Measurements from ENCODE around the gene CACNA1S. TPM values are rescaled to one million over a fixed set of nuclear protein-coding genes. Genes with fewer than 3 reads are reported as not detected.

The CACNA1S gene
- total and polyA plus RNA-seq, 2 donors (not counting 1 experiment from before 2014, with no cell fraction given): not detected

DNA sequence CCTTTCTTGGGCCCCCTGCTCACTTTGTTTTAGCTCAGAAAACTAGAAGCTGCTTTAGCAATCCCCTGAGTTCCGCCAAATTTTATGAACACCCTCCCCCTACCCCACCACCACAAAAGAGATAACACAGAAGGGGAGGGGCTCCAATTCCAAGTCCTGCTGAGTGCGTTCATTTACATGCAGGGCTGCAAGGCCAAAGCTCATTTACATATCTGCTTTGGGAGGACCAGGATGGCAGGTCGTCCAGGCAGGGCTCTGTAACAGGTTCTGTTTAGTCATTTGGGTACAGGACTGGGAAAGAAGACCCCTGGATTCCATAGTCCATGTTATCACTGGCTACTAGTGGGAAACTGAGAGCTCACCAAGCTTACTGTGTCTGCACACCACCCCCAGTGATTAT lies 52.8 kb downstream of the CACNA1S start:
- no peaks in the 10 kb centered on the region for H3K9me3 Mint-ChIP-seq (ENCODE audit: insufficient read depth)
- peaks cover 0 to 2% (median 0%) of the 10 kb centered on the region in 4 experiments for H3K27me3 ChIP-seq (replicated peaks in 1 of 4; ENCODE audit: control extremely low read depth in 1 of 4, control insufficient read depth in 3 of 4, insufficient read depth in 4 of 4, low read length in 3 of 4)

DNA sequence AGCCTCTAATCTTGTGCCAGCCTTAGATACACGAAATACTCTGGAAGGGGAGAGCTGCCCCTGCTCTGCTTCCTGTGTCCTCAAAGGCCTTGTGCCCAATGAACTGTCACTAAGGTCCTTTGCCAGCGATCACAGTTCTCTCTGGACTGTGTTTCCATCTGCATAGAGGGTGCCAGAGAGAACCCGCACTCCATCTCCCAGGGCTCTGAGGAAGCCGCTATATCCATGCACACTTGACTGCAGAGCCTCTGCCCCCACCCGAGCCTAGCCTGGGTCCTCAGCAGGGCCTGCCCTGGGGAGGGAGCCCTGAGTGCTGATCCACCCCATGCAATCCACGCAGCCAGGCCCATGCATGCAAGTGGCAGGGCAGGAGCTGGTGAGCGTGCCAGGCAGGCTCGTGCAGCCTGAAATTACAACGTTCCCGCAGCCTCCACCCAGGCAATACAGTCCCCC lies 58.1 kb downstream of the CACNA1S start:
- H3K4me1 Mint-ChIP-seq: peaks cover 65% of the 10 kb centered on the region

More for the DNA sequence above, 52.8 kb downstream of the CACNA1S start:
- Histone ChIP-seq H3K9ac (ENCODE audit: low read length) (no peak overlapping the region), H3K36me3 (replicated peaks in 1 of 2; ENCODE audit: control extremely low read depth in 1 of 2, control insufficient read depth in 1 of 2, extremely low read depth in 1 of 2, insufficient read depth in 2 of 2, low read length in 1 of 2) (no peaks in the 10 kb centered on the region), H3K9me3 (ENCODE audit: control extremely low read depth in 1 of 3, control insufficient read depth in 2 of 3, insufficient read depth in 1 of 3, low read length in 2 of 3) (no peaks in the 10 kb centered on the region), H3K4me3 (ENCODE audit: control extremely low read depth in 1 of 5, extremely low read depth in 1 of 5, insufficient read depth in 1 of 5, low read depth in 2 of 5, low read length in 4 of 5) (no peak overlapping the region), H3K27ac (ENCODE audit: low read length in 2 of 2) (no peak overlapping the region), H3K4me2 (replicated peaks; ENCODE audit: low read depth, low read length, poor library complexity, severe bottlenecking) (no peak overlapping the region), H2AFZ (ENCODE audit: insufficient read depth, low read depth, low read length, poor library complexity, severe bottlenecking) (no peak overlapping the region), H3K4me1 (ENCODE audit: control insufficient read depth in 2 of 2, insufficient read depth in 2 of 2, low read length in 2 of 2) (peaks cover 25 to 36% of the 10 kb centered on the region in 2 donors), H4K20me1 (ENCODE audit: control insufficient read depth, insufficient read depth, low read length, poor library complexity, severe bottlenecking) (no peaks in the 10 kb centered on the region), H3K79me2 (ENCODE audit: control insufficient read depth, insufficient read depth, low read length) (no peaks in the 10 kb centered on the region)
- intact Hi-C loops (cut with micrococcal nuclease): no loop called here
- 83% methylated on average over 2 of the region's 3 CpGs for WGBS (ENCODE audit: insufficient coverage)
- Mint-ChIP-seq H3K27me3 (peaks cover 3% of the 10 kb centered on the region), H3K27ac (no peak overlapping the region), H3K4me1 (peaks cover 36% of the 10 kb centered on the region), H3K4me3 (no peak overlapping the region)
- POLR2A ChIA-PET: no interaction called here
- no peak for ATAC-seq (ENCODE audit: low read depth)
- DNase-seq: no peak
- TF ChIP-seq EZH2 (IDR thresholded peaks at IDR 0.05; ENCODE audit: borderline replicate concordance, insufficient read depth, low read depth, low read length, poor library complexity, severe bottlenecking): no peak
- TF ChIP-seq, protein P1, sequence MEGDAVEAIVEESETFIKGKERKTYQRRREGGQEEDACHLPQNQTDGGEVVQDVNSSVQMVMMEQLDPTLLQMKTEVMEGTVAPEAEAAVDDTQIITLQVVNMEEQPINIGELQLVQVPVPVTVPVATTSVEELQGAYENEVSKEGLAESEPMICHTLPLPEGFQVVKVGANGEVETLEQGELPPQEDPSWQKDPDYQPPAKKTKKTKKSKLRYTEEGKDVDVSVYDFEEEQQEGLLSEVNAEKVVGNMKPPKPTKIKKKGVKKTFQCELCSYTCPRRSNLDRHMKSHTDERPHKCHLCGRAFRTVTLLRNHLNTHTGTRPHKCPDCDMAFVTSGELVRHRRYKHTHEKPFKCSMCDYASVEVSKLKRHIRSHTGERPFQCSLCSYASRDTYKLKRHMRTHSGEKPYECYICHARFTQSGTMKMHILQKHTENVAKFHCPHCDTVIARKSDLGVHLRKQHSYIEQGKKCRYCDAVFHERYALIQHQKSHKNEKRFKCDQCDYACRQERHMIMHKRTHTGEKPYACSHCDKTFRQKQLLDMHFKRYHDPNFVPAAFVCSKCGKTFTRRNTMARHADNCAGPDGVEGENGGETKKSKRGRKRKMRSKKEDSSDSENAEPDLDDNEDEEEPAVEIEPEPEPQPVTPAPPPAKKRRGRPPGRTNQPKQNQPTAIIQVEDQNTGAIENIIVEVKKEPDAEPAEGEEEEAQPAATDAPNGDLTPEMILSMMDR (IDR thresholded peaks at IDR 0.05): no peak
- CTCF ChIA-PET: no interaction called here

More for the DNA sequence above, 58.1 kb downstream of the CACNA1S start:
- H3K27me3 Mint-ChIP-seq: no peaks in the 10 kb centered on the region
- peaks cover 32 to 74% of the 10 kb centered on the region in 2 donors for H3K4me1 ChIP-seq (ENCODE audit: control insufficient read depth in 2 of 2, insufficient read depth in 2 of 2, low read length in 2 of 2)
- no peaks in the 10 kb centered on the region for H4K20me1 ChIP-seq (ENCODE audit: control insufficient read depth, insufficient read depth, low read length, poor library complexity, severe bottlenecking)
- peak overlapping the region; percentile 30 for H3K4me3 Mint-ChIP-seq
- no peak overlapping the region for H3K9ac ChIP-seq (ENCODE audit: low read length)
- no peak for ATAC-seq (ENCODE audit: low read depth)
- ChIA-PET POLR2A (no interaction called here), CTCF (interaction anchor here (0.8 to 1.1 kb wide), 2 partner anchors 18 to 82 kb away, joined by 3 read pairs; no protein-coding TSS in a partner anchor)
- no peak overlapping the region for H3K27ac Mint-ChIP-seq
- H3K4me2 ChIP-seq (replicated peaks; ENCODE audit: low read depth, low read length, poor library complexity, severe bottlenecking): no peak overlapping the region
- H3K9me3 Mint-ChIP-seq (ENCODE audit: insufficient read depth): no peaks in the 10 kb centered on the region
- no peak overlapping the region for H2AFZ ChIP-seq (ENCODE audit: insufficient read depth, low read depth, low read length, poor library complexity, severe bottlenecking)
- H3K9me3 ChIP-seq (ENCODE audit: control extremely low read depth in 1 of 3, control insufficient read depth in 2 of 3, insufficient read depth in 1 of 3, low read length in 2 of 3): no peaks in the 10 kb centered on the region
- no peak overlapping the region for H3K27ac ChIP-seq (ENCODE audit: low read length in 2 of 2)
- no peaks in the 10 kb centered on the region for H3K36me3 ChIP-seq (replicated peaks in 1 of 2; ENCODE audit: control extremely low read depth in 1 of 2, control insufficient read depth in 1 of 2, extremely low read depth in 1 of 2, insufficient read depth in 2 of 2, low read length in 1 of 2)
- WGBS (ENCODE audit: insufficient coverage): 88% methylated on average over 9 of the region's 10 CpGs
- intact Hi-C loops (cut with micrococcal nuclease): no loop called here
- H3K79me2 ChIP-seq (ENCODE audit: control insufficient read depth, insufficient read depth, low read length): no peaks in the 10 kb centered on the region
- H3K4me3 ChIP-seq (ENCODE audit: control extremely low read depth in 1 of 5, extremely low read depth in 1 of 5, insufficient read depth in 1 of 5, low read depth in 2 of 5, low read length in 4 of 5): no peak overlapping the region
- TF ChIP-seq, protein P1 (IDR thresholded peaks at IDR 0.05): no peak
- no peak for DNase-seq
- H3K27me3 ChIP-seq (replicated peaks in 1 of 4; ENCODE audit: control extremely low read depth in 1 of 4, control insufficient read depth in 3 of 4, insufficient read depth in 4 of 4, low read length in 3 of 4): peaks cover 0 to 2% (median 0%) of the 10 kb centered on the region in 4 experiments

All from B cell (primary cell).